Measurements from ENCODE around the gene PIF1. TPM values are rescaled to one million over a fixed set of nuclear protein-coding genes. Genes with fewer than 3 reads are reported as not detected.
A peak's percentile ranks its signal among the peaks of the same experiment; 100 is the strongest.

Gene PIF1
- total RNA-seq, 1 experiment from 2014 or later, result 45.8 TPM

GRCh38 chr15:64854041-64854440, 28.6 kb upstream of the PIF1 start:
- no peak overlapping the region for H3K4me3 ChIP-seq (ENCODE audit: low read depth, low read length)
- Mint-ChIP-seq H3K4me1 (ENCODE audit: low read depth, unreplicated experiment) (peaks cover 18% of the 10 kb centered on the region), H3K4me3 (ENCODE audit: unreplicated experiment) (no peak overlapping the region), H3K36me3 (ENCODE audit: insufficient read depth, unreplicated experiment) (peaks cover 6% of the 10 kb centered on the region), H3K27me3 (ENCODE audit: insufficient read depth, unreplicated experiment) (no peaks in the 10 kb centered on the region), H3K9me3 (ENCODE audit: unreplicated experiment) (no peaks in the 10 kb centered on the region), H3K27ac (ENCODE audit: unreplicated experiment) (no peak overlapping the region)
- DNase-seq, result no peak
- ChIA-PET CTCF (no interaction called here), POLR2A (no interaction called here)
- H3K4me1 ChIP-seq, result 0 out of 2 replicates have a peak, but pooled peaks cover 14% of the 10 kb centered on the region
- no peak for TF ChIP-seq CTCF (IDR thresholded peaks at IDR 0.05; ENCODE audit: insufficient read depth in 1 of 2, low read depth in 1 of 2, low read length in 1 of 2, severe bottlenecking in 1 of 2, unreplicated experiment in 1 of 2)
- H3K36me3 ChIP-seq (ENCODE audit: control insufficient read depth, insufficient read depth, low read length), result no peaks in the 10 kb centered on the region
- H3K9me3 ChIP-seq, result no peaks in the 10 kb centered on the region
- intact Hi-C loops (cut with micrococcal nuclease; ENCODE audit: unreplicated experiment), result no loop called here
- no TSS peak for BruUV-seq (replicated peaks)
- H3K27me3 ChIP-seq (replicated peaks; ENCODE audit: control insufficient read depth, insufficient read depth, low read length), result no peaks in the 10 kb centered on the region

- ChIA-PET POLR2A (interaction anchor here (0.6 to 0.9 kb wide), 2 partner anchors 10 to 40 kb away, joined by 3 to 5 read pairs; no protein-coding TSS in a partner anchor), CTCF (interaction anchor here (0.5 to 1.3 kb wide), 3 partner anchors 16 to 136 kb away, joined by 3 to 4 read pairs (median 3); no protein-coding TSS in a partner anchor)
- no peaks in the 10 kb centered on the region for H3K27me3 ChIP-seq (replicated peaks; ENCODE audit: control insufficient read depth, insufficient read depth, low read length)
- peaks cover 11% of the 10 kb centered on the region for H3K36me3 Mint-ChIP-seq (ENCODE audit: insufficient read depth, unreplicated experiment)
- TF ChIP-seq CTCF (IDR thresholded peaks at IDR 0.05; ENCODE audit: insufficient read depth in 1 of 2, low read depth in 1 of 2, low read length in 1 of 2, severe bottlenecking in 1 of 2, unreplicated experiment in 1 of 2), result no peak
- H3K4me1 ChIP-seq, result 0 out of 2 replicates have a peak, but pooled peaks cover 8% of the 10 kb centered on the region
- no peak overlapping the region for H3K4me3 Mint-ChIP-seq (ENCODE audit: unreplicated experiment)
- DNase-seq, result no peak
- no peak overlapping the region for H3K4me3 ChIP-seq (ENCODE audit: low read depth, low read length)
- intact Hi-C loops (cut with micrococcal nuclease; ENCODE audit: unreplicated experiment), result no loop called here
- H3K4me1 Mint-ChIP-seq (ENCODE audit: low read depth, unreplicated experiment), result peaks cover 17% of the 10 kb centered on the region
- no peaks in the 10 kb centered on the region for H3K36me3 ChIP-seq (ENCODE audit: control insufficient read depth, insufficient read depth, low read length)
- H3K27ac Mint-ChIP-seq (ENCODE audit: unreplicated experiment), result peak overlapping the region; percentile 83
- no peaks in the 10 kb centered on the region for H3K27me3 Mint-ChIP-seq (ENCODE audit: insufficient read depth, unreplicated experiment)
- no peaks in the 10 kb centered on the region for H3K9me3 ChIP-seq
- H3K9me3 Mint-ChIP-seq (ENCODE audit: unreplicated experiment), result no peaks in the 10 kb centered on the region
- BruUV-seq (replicated peaks), result no TSS peak
These were observed 26.0 kb upstream of the PIF1 start for GRCh38 chr15:64851503-64851840.

GRCh38 chr15:64850778-64851502, 25.5 kb upstream of the PIF1 start:
- Histone ChIP-seq H3K4me3 (ENCODE audit: low read depth, low read length) (no peak overlapping the region), H3K36me3 (ENCODE audit: control insufficient read depth, insufficient read depth, low read length) (no peaks in the 10 kb centered on the region), H3K27me3 (replicated peaks; ENCODE audit: control insufficient read depth, insufficient read depth, low read length) (no peaks in the 10 kb centered on the region), H3K4me1 (0 out of 2 replicates have a peak, but pooled peaks cover 8% of the 10 kb centered on the region), H3K9me3 (no peaks in the 10 kb centered on the region)
- H3K4me1 Mint-ChIP-seq (ENCODE audit: low read depth, unreplicated experiment), result peaks cover 17% of the 10 kb centered on the region
- peak in 1 of 2 experiments; percentile 55 for DNase-seq
- H3K36me3 Mint-ChIP-seq (ENCODE audit: insufficient read depth, unreplicated experiment), result peaks cover 11% of the 10 kb centered on the region
- no peaks in the 10 kb centered on the region for H3K9me3 Mint-ChIP-seq (ENCODE audit: unreplicated experiment)
- peak overlapping the region; percentile 83 for H3K27ac Mint-ChIP-seq (ENCODE audit: unreplicated experiment)
- H3K27me3 Mint-ChIP-seq (ENCODE audit: insufficient read depth, unreplicated experiment), result no peaks in the 10 kb centered on the region
- no peak for TF ChIP-seq CTCF (IDR thresholded peaks at IDR 0.05; ENCODE audit: insufficient read depth in 1 of 2, low read depth in 1 of 2, low read length in 1 of 2, severe bottlenecking in 1 of 2, unreplicated experiment in 1 of 2)
- BruUV-seq (replicated peaks), result no TSS peak
- no peak overlapping the region for H3K4me3 Mint-ChIP-seq (ENCODE audit: unreplicated experiment)
- POLR2A ChIA-PET, result interaction anchor here (0.6 to 0.9 kb wide), 2 partner anchors 10 to 41 kb away, joined by 3 to 5 read pairs; no protein-coding TSS in a partner anchor
- CTCF ChIA-PET, result interaction anchor here (0.5 to 1.3 kb wide), 3 partner anchors 16 to 136 kb away, joined by 3 to 4 read pairs (median 3); no protein-coding TSS in a partner anchor
- intact Hi-C loops (cut with micrococcal nuclease; ENCODE audit: unreplicated experiment), result no loop called here

All from Caco-2 (cell line).